PC-9 (cell line): Measurements from ENCODE around the gene IKZF3.

Experiments used
- CTCF ChIP-seq: fragments of 200-600 bp; sonication (generic); conservative IDR thresholded peaks from 2 replicates; pipeline ENCODE4 v1.6.1; 2017; ENCODE audit warnings: mixed run types, antibody characterized with exemption, mild to moderate bottlenecking, moderate library complexity
- EZH2 ChIP-seq: fragments of 200-600 bp; sonication (generic); IDR thresholded peaks from 2 replicates; pipeline ENCODE4 v1.8.0; 2017; ENCODE audit warnings: antibody characterized with exemption, low read depth

GRCh38 chr17:39735882-39736281 lies 128.2 kb downstream of the IKZF3 start:
- TF ChIP-seq EZH2 (no peak), CTCF (no peak)
